Measurements from ENCODE around the gene MTHFD1L.

MTHFD1L gene

DNA sequence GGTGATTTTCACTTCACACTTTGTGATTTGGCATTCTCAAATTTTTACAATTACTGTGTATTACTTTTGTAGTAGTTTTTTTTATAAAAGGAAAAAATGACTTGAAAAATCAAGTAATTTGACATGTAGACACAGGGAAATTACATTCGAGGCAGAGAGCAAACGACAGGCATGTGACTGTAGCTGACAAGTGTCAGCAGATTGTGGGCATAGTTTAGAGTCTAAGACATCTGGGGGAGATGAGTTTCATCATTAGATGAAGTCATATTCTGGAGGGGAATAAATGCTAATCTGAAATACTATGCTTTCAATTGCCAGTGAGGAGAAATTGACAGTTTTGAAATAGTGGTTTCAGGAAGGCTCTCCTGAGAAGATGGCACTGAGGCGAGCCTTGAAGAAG is 126.0 kb downstream of the MTHFD1L start:
- no peak for DNase-seq (ENCODE audit: low spot score)

DNA sequence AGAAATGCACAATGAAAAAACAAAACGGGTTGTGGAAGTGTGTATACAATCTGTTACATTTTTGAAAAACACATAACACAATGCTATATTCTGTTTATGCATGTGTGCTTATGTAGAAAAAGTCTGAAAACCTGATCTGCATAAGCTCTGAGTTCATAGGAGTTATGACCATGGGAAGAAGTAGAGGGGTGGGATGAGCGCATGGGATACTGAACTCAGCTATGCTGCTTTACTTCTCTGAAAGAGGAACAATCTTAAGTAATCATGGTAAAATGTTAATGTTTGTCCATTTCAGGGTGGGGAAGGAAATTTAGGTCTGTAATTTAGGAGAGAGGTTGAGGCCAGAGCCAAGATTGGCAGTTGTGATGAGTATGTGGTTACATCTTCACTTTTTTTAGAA is 126.8 kb downstream of the MTHFD1L start:
- DNase-seq (ENCODE audit: low spot score) = no peak

DNA sequence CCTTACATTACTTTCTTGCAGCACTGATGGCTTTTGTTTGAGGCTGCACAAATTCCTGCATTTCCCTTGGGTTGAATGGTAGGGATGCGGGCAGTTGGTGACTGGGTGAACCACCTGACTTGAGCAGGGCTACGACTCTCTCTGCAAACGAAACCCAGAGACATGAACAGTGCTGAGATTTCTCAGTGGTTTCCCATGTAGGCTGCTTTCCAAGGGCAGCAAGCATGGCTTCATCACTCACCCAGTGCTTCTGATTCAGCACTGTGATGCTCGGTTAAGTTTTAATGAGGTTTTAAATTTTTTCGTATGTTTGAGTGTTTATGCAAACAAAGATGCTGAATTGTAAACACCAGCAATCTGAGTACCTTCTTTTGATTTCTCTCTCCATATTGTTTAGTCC is 127.2 kb downstream of the MTHFD1L start:
- no peak for DNase-seq (ENCODE audit: low spot score)

DNA sequence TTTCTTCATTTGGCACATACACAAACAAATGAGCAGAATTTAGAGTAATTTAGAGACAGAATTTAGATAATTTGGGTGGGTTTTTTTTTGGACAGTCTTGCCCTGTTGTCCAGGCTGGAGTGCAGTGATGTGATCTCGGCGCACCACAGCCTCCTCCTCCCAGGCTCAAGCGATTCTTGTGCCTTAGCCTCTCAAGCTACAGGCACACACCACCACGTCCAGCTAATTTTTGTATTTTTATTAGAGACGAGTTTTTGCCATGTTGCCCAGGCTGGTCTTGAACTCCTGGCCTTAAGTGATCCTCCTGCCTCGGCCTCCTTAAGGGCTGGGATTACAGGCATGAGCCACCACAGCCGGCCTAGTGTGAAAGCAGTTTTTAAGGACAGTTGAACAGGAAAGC is 127.8 kb downstream of the MTHFD1L start:
- DNase-seq (ENCODE audit: low spot score) = no peak

DNA sequence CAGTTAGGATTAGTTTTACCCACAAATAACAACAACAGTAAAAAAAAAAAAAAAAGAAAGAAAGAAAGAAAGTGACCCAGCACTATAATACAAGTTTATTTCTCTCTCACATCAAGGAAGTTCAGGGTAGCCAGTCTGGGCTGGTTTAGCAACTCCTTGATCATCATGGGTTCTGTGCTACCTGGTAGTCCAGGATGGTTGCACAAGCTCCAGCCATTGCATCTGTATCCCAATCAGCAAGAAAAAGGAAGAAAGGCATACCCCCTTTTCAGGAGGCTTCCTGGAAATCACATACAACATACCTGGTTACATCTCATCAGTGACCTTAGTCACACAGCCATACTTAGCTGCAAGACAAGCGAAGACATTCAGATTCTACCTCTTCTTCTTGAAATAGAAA is 128.5 kb downstream of the MTHFD1L start:
- DNase-seq (ENCODE audit: low spot score) = no peak

DNA sequence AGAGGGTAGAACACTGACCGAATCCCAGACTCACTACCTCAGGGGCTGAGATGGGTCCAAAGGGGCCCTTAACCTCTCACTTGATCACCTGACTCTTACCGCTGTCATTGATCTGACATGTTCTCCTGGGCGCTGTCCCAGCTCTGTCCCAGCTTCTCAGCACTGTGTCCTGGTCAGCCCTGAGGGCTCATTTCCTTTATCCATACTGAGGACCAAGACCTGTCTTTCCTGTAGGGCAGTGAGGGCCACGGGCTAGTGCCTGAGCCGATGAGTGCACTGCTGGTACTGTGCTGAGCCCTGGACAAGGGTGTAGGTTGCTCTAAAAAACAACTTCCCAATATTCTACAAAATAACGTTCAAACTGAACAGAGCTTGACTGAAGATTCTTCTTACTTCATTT is 131.5 kb downstream of the MTHFD1L start:
- no peak for DNase-seq (ENCODE audit: low spot score)

DNA sequence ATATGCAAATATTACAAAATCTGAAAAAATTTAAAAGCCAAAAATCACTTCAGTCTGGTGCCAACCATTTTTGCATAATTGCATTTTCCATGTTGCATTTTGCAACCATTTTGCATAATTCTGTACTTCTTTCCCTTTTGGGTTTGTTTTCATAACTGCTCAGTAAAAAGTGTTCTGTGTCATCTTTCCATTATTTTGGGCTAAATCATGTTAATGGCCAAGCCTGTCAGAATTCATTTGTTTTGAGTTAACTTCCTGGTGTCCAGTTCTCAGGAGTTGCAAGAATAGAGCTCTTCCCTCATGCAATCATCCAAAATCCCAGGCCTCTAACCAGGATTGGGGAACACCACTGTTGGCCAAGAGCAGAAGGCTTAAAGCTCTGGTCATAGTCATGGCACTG is 133.6 kb downstream of the MTHFD1L start:
- no peak for DNase-seq (ENCODE audit: low spot score)

DNA sequence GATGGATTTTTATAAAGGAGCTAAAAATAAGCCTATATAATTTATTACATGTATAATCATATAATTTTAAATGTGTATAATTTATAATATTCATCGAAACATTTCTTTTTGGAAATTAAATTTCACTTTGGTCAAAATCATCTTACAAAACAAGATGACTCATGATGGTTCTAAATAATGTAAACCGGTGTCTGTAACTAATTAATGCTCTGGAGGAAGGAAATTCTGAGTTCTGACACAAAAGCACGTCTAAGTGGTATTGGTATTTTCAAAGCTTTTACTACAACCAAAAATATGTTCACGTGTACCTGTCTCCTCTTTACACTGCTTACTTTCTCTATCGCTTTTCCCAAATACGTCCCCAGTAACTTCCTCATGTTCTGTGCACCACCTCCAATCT is 134.1 kb downstream of the MTHFD1L start:
- no peak for DNase-seq (ENCODE audit: low spot score)

DNA sequence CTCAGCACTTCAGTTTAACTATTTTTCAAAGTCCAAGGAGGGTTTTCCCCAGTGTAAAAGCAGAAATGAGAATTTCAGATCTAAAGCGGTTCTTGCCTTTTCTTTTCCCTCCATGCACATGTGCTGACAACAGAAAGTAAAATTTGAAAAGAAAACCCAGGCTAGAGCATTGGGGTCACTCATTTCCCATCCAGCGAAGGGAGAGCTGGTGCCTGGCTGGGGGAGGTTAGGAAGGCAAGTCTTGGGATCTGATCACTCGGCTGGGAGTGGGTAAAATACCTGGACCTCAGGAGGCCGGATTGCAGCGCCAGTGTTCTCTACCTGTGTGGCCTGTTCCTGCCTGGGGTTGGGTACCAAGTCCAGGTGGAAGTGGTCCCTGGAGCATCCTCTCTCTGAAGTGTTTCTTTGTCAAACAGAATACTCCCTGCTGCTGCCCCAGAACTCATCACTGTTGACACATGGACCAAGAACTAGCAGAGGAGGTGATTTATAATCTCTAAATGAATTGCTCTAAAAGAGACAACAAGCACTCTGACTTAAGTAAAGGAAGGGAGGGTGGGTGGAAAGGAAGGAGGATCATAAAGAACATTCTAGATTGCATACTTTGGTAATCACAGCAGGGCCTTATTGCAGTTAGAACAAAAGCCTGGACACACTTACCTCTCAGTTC is 136.0 kb downstream of the MTHFD1L start:
- no peak for DNase-seq (ENCODE audit: low spot score)

DNA sequence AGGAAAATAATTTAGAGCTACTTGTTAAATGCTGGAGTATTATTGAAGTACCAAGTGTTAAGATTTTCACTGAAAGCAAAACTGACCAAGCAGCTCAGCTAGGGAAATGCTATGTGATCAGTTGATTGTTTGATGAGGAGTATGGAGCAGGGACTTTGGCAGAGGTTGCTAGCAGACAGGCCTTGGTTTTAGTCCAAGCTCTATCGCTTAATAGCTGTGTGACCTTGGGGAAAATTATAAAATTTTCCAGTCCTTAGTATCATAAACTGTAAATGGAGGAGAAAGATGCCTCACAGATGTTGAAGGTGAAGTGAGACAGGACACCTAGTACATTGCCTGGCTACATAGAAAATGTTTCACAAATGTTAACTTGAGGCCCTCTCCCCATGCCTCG is 136.6 kb downstream of the MTHFD1L start:
- DNase-seq (ENCODE audit: low spot score) = no peak

DNA sequence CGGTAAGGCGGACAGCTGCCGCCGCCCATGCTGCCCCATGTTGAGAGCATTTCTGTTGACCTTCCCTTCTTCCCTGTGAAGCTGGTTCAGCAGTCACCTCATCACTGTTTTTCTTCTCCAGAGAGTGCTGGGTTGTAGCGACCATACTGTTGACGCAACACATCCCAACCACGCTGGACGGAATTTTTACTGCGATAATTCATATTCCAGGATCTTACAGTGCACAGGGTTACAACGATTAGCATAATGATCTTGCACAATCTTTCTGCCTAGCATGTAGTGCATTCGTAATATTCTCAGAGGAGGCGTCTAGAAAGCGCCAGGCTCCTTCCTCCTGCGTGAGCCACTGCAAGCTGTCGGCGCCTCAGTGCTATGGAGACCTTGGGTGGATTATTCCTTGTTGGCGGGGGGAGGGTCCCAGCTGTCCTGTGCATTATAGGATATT is 137.0 kb downstream of the MTHFD1L start:
- DNase-seq (ENCODE audit: low spot score) = no peak

DNA sequence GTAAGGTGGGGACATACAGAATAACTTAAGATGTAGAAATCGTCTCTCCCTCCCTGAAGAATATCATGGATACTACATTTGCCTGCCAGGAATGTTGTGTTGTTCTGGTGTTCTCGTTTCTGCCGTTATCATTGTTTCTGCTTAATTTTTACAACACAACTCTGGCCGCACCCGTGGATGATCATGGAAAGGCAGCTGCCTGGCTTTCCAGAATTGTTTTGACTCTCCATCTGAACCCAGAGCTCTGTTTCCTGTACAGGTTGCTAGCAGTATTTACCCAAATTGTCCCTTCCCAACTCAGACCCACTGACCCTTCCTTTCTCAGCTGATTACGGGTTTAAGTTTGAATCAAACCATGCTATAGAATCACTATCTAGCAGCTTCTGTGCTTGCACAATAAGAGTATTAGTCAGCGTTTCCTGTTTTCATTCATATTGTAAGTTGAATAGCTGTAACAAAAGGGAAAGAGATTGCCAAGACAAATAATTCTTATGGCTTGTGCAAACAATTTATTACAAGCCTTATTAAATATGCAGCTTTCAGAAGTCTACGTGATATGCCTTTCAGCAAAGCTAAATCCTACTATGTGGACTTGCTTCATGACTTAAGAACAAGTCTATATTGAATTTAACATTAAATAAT is 139.0 kb downstream of the MTHFD1L start:
- DNase-seq (ENCODE audit: low spot score) = no peak

DNA sequence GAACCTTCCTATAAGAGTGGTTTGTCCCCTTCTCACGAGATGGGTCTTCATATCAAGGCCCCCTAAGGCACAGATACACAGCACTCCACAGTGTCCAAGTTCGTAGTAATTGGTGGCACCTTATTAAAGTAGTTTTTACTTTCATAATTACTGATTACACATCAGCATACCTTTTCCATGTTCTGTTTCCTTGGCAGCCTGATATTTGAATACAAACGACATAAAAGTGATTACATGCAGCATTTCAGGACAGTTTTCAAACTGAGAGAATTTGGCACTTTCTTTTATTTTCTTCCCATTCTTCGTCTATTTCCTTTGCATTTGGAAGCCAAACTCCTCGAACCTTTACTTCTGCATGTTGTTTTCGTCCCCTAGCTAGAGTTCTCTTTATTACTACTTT is 139.7 kb downstream of the MTHFD1L start:
- DNase-seq (ENCODE audit: low spot score) = no peak

DNA sequence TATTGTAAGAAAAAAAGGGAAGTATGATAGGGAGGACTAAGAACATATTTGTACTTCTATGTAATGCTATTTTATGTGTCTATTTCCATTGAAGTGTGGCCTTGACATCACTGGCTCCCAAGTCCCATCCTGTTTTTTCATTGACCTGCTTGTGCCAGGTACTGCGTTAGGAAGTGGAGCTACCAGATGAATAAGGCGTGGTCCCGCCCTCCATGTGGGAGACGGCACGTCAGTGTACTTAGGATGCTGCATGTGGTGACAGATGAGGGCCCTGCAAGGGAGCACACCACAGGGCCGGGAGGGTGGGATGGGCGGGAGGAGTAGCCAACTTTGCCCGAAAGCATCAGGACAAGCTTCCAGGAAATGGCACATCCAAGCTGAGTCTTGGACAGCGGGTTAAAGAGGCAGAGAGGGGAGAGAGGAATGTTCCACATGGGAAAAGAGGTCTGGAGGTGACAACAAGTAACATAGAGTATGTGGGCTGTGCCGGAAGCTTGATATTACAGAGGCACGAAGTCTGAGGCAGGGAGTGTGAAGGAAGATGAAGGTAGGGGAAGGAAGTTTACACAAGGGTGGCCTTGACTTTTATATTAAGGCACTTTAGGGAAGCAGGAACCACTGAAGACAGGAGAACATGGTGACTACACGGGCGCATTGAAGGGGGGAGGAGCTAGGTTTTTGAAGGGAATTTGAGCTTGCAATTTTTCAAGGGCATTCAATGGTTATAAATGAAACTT is 140.6 kb downstream of the MTHFD1L start:
- DNase-seq (ENCODE audit: low spot score) = no peak

DNA sequence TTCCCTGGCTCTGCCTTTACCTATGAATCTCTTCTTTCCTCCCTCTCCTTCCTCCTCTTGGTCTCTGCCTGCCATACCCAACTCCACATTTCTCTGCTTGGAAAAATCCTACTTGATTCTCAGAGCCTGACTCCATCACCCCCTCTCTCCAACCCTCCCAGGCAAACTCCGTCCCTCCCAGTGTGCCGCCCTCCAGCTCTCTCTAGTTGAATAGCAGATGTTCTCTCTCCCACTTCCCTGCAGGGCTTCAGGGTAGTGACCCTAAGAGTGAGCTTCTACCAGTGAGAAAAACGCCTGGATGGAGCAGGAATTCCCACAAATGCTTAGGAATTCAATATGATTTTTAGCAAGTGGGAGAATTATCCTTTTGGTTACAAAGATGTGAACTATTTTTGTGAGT is 141.6 kb downstream of the MTHFD1L start:
- DNase-seq (ENCODE audit: low spot score) = no peak

DNA sequence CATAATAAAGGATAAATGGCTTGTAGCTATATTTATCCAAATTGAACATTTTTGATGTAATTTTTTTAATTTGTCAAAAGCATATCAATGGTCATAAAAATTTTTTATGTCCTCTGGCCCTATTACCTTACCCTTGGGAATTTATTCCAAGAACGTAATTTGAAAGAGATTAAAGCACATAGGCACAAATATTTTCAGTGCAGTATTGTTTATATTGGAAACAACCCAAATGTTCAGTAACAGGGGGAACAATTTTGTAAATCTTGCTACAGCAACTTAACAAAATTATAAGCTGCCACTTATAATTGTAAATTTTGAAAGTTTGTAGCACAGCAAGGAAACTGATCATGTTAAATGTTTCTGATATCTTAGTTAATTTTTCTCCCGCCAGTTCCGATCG is 142.4 kb downstream of the MTHFD1L start:
- DNase-seq (ENCODE audit: low spot score) = no peak

DNA sequence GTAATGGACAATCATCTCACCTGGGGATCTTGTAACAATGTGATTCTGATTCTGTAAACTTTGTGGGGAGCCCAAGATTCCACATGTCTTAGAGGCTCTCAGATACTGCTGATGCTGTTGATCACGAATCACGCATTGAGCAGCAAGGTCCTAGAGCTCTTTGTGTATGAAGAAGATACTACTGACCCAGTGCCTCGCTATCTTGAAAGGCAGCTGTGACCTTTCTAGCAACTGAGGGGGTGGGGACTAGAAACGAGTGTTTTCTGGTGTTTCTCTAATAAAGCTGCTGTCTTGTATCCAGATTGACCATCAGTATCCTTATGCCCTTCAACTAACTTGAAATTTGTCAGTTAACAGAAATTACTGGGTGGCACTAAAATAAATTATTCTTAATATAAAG is 142.9 kb downstream of the MTHFD1L start:
- DNase-seq (ENCODE audit: low spot score) = no peak

DNA sequence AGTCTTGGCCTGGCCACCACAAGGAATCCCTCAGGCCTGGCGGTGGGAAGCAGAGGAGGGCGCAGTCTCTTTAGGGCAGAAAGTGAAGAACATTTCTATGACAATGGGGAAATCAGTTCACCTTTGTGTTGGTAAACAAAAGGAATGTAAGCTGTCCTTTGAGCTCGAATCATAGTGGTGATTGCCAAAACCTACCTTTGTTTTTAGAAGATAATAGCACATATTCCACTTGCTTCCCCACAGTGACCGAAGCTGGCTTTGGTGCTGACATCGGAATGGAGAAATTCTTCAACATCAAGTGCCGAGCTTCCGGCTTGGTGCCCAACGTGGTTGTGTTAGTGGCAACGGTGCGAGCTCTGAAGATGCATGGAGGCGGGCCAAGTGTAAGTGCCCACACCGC is 144.1 kb downstream of the MTHFD1L start:
- no peak for DNase-seq (ENCODE audit: low spot score)

DNA sequence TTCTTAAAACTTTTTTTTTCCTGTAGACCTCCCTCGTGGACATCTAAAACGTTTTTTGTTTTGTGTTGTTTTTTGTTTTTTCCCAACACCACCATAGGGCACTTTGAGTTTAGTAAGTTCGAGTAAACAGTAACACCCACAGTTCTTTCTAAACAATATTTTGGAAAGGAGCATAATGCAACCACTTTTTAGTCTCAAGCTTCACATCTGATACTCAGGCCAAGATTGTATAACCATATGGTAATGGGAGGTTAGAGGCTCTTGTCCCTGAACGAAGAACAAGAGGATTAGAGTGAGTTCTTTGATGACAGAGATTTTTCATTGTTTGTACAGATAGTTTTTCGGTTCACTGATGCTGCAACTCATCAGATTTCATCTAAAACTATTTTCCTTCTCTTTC is 144.6 kb downstream of the MTHFD1L start:
- DNase-seq (ENCODE audit: low spot score) = no peak

DNA sequence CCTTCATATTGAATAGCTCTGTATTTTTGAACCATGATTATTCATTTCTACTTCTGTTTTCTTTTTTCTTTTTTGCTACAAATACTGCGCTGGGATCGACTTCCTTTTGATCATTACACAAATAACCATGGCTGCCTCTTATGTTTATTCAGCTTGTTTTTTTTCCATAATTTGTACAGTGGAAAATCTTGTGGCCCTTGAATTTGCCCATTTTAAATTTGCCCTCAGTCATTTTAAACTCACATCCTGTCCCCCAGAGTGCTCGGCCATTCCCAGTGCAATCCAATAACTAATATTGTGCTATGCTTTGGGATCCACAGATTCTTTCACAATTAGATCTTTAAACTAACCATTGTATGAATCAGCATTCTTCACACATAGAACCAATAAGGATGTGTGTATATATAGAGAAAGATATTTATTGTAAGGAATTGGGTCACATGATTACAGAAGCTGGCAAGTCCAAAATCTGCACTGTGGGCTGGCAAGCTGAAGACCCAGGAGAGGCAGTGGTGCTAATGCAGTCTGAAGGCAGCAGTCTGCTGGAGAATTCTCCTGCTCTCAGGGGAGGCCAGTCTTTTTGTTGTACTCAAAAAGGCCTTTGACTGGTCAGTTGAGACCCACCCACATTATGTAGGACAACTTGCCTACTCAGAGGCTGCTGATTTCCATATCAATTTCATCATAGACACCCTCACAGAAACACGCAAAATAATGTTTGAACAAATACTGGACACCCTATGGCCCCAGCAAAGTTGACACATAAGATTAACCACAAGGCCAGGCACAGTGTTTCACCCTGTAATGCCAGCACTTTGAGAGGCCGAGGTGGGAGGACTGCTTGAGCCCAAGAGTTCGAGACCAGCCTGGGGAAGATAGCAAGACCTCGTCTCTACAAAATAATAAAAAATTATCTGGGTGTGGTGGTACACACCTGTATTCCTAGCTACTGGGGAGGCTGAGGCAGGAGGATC is 147.1 kb downstream of the MTHFD1L start:
- no peak for DNase-seq (ENCODE audit: low spot score)

DNA sequence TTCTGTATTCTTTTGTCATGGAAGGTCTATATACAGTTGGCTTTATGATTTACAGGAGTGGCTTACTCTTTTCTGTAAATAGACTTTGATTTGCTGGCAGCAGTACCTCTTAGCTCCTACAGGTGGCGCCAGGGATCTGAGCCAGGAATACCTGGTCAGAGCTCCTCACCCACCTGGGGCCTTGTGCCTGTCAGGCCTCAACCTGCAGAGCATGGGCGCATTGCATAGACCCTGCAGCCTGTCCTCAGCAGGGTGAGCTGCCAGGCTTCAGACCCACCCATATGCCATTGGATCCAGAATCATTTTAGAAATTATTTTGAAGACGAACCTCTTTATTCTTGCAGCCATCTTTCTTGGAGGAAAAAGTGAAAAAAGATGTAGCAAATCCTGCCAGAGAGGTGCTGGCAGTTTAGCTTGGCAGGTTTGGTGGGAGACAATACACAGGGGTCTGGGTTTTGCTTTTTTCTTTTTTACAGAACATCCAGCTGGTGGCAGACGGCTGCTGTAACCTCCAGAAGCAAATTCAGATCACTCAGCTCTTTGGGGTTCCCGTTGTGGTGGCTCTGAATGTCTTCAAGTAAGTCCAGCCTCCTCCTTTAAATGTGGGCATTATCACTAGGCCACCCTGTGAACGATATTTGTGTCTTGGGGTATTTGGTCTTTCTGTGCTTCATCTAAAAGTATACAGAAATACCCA is 149.1 kb downstream of the MTHFD1L start:
- DNase-seq (ENCODE audit: low spot score) = peak; percentile 62

Data from CD4-positive, alpha-beta T cell treated with Interleukin-6 at 100 ng/mL for 8 hours (primary cell).